SK-N-SH treated with all-trans-retinoic acid at 6 μM for 48 hours (cell line): ENCODE measurements around the gene CALML5.

Source experiments
- ATAC-seq: fragments of 200-7000 bp; cut with Tn5 transposase; 3 replicates; pipeline ENCODE4 v1.9.1; 2020; ENCODE audit warnings: mild to moderate bottlenecking, moderate library complexity
- ARNTL ChIP-seq: fragments of 450-650 bp; formaldehyde crosslinking; IDR thresholded peaks from 2 replicates; pipeline ENCODE4 v1.5.0; 2020; ENCODE audit warnings: low read depth, mild to moderate bottlenecking, moderate library complexity, borderline replicate concordance
- BACH2 ChIP-seq: fragments of 250-450 bp; sonication (Bioruptor Pico); IDR thresholded peaks from 2 replicates; pipeline ENCODE4 v1.9.0; 2021; ENCODE audit warnings: mild to moderate bottlenecking, borderline replicate concordance
- CREB5 ChIP-seq: fragments of 250-450 bp; sonication (Bioruptor Pico); IDR thresholded peaks from 2 replicates; pipeline ENCODE4 v1.5.1; 2020; ENCODE audit warnings: low read depth, mild to moderate bottlenecking, moderate library complexity
- CSDC2 ChIP-seq: fragments of 250-450 bp; sonication (Bioruptor Pico); IDR thresholded peaks from 2 replicates; pipeline ENCODE4 v1.5.0; 2020; ENCODE audit warnings: mild to moderate bottlenecking, moderate library complexity
- ESRRG ChIP-seq: fragments of 250-450 bp; sonication (Bioruptor Pico); IDR thresholded peaks from 2 replicates; pipeline ENCODE4 v1.6.1; 2021; ENCODE audit warnings: mild to moderate bottlenecking
- GLIS3 ChIP-seq: fragments of 250-450 bp; sonication (Bioruptor Pico); IDR thresholded peaks from 2 replicates; pipeline ENCODE4 v1.5.0; 2020; ENCODE audit warnings: mild to moderate bottlenecking, moderate library complexity
- ISL1 ChIP-seq: fragments of 250-450 bp; sonication (Bioruptor Pico); IDR thresholded peaks from 2 replicates; pipeline ENCODE4 v2.1.2; 2022; ENCODE audit warnings: mild to moderate bottlenecking, moderate library complexity
- OSR1 ChIP-seq: fragments of 250-450 bp; sonication (Bioruptor Pico); IDR thresholded peaks from 2 replicates; pipeline ENCODE4 v1.8.0; 2022; ENCODE audit warnings: moderate library complexity, mild to moderate bottlenecking, inconsistent platforms
- POU6F1 ChIP-seq: fragments of 250-450 bp; sonication (Bioruptor Pico); IDR thresholded peaks from 2 replicates; pipeline ENCODE4 v1.8.0; 2021; ENCODE audit warnings: low read depth, mild to moderate bottlenecking, moderate library complexity, borderline replicate concordance
- PPARA ChIP-seq: fragments of 250-450 bp; sonication (Bioruptor Pico); IDR thresholded peaks from 2 replicates; pipeline ENCODE4 v1.5.0; 2020; ENCODE audit warnings: mild to moderate bottlenecking, borderline replicate concordance
- RARB ChIP-seq: fragments of 250-450 bp; sonication (Bioruptor Pico); IDR thresholded peaks from 2 replicates; pipeline ENCODE4 v1.8.0; 2021; ENCODE audit warnings: mild to moderate bottlenecking, moderate library complexity
- SNAI2 ChIP-seq: fragments of 250-450 bp; sonication (Bioruptor Pico); IDR thresholded peaks from 2 replicates; pipeline ENCODE4 v1.5.0; 2020; ENCODE audit warnings: mild to moderate bottlenecking, moderate library complexity
- TCF4 ChIP-seq: fragments of 250-450 bp; sonication (Bioruptor Pico); IDR thresholded peaks from 2 replicates; pipeline ENCODE4 v1.8.0; 2021; ENCODE audit warnings: mild to moderate bottlenecking, moderate library complexity, borderline replicate concordance
- ZC3H10 ChIP-seq: fragments of 250-450 bp; sonication (Bioruptor Pico); IDR thresholded peaks from 2 replicates; pipeline ENCODE4 v1.5.1; 2021; ENCODE audit warnings: mild to moderate bottlenecking, moderate library complexity
- ZFP3 ChIP-seq: fragments of 250-450 bp; sonication (Bioruptor Pico); IDR thresholded peaks from 2 replicates; pipeline ENCODE4 v1.5.0; 2020; ENCODE audit warnings: mild to moderate bottlenecking, moderate library complexity
- ZFP30 ChIP-seq: fragments of 450-650 bp; formaldehyde crosslinking; IDR thresholded peaks from 2 replicates; pipeline ENCODE4 v1.5.0; 2022; ENCODE audit warnings: mild to moderate bottlenecking, moderate library complexity
- ZNF565 ChIP-seq: fragments of 450-650 bp; formaldehyde crosslinking; conservative IDR thresholded peaks from 2 replicates; pipeline ENCODE4 v1.5.0; 2020; ENCODE audit warnings: low read depth, mild to moderate bottlenecking, moderate library complexity
- ZNF70 ChIP-seq: fragments of 450-650 bp; formaldehyde crosslinking; IDR thresholded peaks from 2 replicates; pipeline ENCODE4 v1.5.0; 2020; ENCODE audit warnings: mild to moderate bottlenecking, moderate library complexity
- ZNF8 ChIP-seq: fragments of 450-650 bp; formaldehyde crosslinking; IDR thresholded peaks from 2 replicates; pipeline ENCODE4 v1.5.0; 2020; ENCODE audit warnings: mild to moderate bottlenecking, moderate library complexity
- TF ChIP-seq, protein P1 (sequence below): fragments of 250-450 bp; sonication (Bioruptor Pico); IDR thresholded peaks from 2 replicates; pipeline ENCODE4 v1.5.1; 2021; ENCODE audit warnings: mild to moderate bottlenecking, moderate library complexity
- TF ChIP-seq, protein P2 (sequence below): fragments of 250-450 bp; sonication (Bioruptor Pico); IDR thresholded peaks from 2 replicates; pipeline ENCODE4 v1.5.0; 2020; ENCODE audit warnings: mild to moderate bottlenecking, moderate library complexity
- TF ChIP-seq, protein P3 (sequence below): fragments of 250-450 bp; sonication (Bioruptor Pico); IDR thresholded peaks from 2 replicates; pipeline ENCODE4 v1.8.0; 2020; ENCODE audit warnings: mild to moderate bottlenecking, moderate library complexity, borderline replicate concordance

CALML5 gene

GRCh38 chr10:5500910-5501309 is 1.5 kb upstream of the CALML5 start:
- ATAC-seq = no peak

GRCh38 chr10:5500162-5500670 is 846 bp upstream of the CALML5 start:
- no peak for ATAC-seq
- no peak for TF ChIP-seq ZFP3 (CRISPR knock-in tag)
- TF ChIP-seq, protein P1, sequence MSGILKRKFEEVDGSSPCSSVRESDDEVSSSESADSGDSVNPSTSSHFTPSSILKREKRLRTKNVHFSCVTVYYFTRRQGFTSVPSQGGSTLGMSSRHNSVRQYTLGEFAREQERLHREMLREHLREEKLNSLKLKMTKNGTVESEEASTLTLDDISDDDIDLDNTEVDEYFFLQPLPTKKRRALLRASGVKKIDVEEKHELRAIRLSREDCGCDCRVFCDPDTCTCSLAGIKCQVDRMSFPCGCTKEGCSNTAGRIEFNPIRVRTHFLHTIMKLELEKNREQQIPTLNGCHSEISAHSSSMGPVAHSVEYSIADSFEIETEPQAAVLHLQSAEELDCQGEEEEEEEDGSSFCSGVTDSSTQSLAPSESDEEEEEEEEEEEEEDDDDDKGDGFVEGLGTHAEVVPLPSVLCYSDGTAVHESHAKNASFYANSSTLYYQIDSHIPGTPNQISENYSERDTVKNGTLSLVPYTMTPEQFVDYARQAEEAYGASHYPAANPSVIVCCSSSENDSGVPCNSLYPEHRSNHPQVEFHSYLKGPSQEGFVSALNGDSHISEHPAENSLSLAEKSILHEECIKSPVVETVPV (CRISPR knock-in tag) = no peak
- TF ChIP-seq, all 23 proteins: peak for 0

More at GRCh38 chr10:5500910-5501309, 1.5 kb upstream of the CALML5 start:
- no peak for TF ChIP-seq RARB (CRISPR knock-in tag)
- TF ChIP-seq ARNTL (CRISPR knock-in tag) = no peak
- no peak for TF ChIP-seq ZNF8 (CRISPR knock-in tag)
- TF ChIP-seq ESRRG (CRISPR knock-in tag) = no peak
- TF ChIP-seq ZNF70 = no peak
- TF ChIP-seq SNAI2 (CRISPR knock-in tag) = no peak
- TF ChIP-seq, protein P2, sequence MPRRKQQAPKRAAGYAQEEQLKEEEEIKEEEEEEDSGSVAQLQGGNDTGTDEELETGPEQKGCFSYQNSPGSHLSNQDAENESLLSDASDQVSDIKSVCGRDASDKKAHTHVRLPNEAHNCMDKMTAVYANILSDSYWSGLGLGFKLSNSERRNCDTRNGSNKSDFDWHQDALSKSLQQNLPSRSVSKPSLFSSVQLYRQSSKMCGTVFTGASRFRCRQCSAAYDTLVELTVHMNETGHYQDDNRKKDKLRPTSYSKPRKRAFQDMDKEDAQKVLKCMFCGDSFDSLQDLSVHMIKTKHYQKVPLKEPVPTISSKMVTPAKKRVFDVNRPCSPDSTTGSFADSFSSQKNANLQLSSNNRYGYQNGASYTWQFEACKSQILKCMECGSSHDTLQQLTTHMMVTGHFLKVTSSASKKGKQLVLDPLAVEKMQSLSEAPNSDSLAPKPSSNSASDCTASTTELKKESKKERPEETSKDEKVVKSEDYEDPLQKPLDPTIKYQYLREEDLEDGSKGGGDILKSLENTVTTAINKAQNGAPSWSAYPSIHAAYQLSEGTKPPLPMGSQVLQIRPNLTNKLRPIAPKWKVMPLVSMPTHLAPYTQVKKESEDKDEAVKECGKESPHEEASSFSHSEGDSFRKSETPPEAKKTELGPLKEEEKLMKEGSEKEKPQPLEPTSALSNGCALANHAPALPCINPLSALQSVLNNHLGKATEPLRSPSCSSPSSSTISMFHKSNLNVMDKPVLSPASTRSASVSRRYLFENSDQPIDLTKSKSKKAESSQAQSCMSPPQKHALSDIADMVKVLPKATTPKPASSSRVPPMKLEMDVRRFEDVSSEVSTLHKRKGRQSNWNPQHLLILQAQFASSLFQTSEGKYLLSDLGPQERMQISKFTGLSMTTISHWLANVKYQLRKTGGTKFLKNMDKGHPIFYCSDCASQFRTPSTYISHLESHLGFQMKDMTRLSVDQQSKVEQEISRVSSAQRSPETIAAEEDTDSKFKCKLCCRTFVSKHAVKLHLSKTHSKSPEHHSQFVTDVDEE (CRISPR knock-in tag) = no peak
- TF ChIP-seq, protein P3, sequence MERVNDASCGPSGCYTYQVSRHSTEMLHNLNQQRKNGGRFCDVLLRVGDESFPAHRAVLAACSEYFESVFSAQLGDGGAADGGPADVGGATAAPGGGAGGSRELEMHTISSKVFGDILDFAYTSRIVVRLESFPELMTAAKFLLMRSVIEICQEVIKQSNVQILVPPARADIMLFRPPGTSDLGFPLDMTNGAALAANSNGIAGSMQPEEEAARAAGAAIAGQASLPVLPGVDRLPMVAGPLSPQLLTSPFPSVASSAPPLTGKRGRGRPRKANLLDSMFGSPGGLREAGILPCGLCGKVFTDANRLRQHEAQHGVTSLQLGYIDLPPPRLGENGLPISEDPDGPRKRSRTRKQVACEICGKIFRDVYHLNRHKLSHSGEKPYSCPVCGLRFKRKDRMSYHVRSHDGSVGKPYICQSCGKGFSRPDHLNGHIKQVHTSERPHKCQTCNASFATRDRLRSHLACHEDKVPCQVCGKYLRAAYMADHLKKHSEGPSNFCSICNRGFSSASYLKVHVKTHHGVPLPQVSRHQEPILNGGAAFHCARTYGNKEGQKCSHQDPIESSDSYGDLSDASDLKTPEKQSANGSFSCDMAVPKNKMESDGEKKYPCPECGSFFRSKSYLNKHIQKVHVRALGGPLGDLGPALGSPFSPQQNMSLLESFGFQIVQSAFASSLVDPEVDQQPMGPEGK = no peak
- TF ChIP-seq ZFP3 (CRISPR knock-in tag) = no peak
- no peak for TF ChIP-seq GLIS3 (CRISPR knock-in tag)
- no peak for TF ChIP-seq CSDC2 (CRISPR knock-in tag)
- TF ChIP-seq ZFP30 (CRISPR knock-in tag) = no peak
- no peak for TF ChIP-seq ZNF565 (CRISPR knock-in tag)
- TF ChIP-seq CREB5 = no peak
- TF ChIP-seq, protein P1 (CRISPR knock-in tag) = no peak
- TF ChIP-seq ISL1 (CRISPR knock-in tag) = no peak
- TF ChIP-seq, all 23 proteins: peak for 0

- no peak for TF ChIP-seq ZFP30 (CRISPR knock-in tag)
- TF ChIP-seq OSR1 = no peak
- no peak for TF ChIP-seq ZNF70
- TF ChIP-seq POU6F1 (CRISPR knock-in tag) = no peak
- TF ChIP-seq, protein P1 (CRISPR knock-in tag) = no peak
- TF ChIP-seq ESRRG (CRISPR knock-in tag) = no peak
- no peak for TF ChIP-seq ZFP3 (CRISPR knock-in tag)
- no peak for TF ChIP-seq ISL1 (CRISPR knock-in tag)
- no peak for TF ChIP-seq RARB (CRISPR knock-in tag)
- no peak for TF ChIP-seq ZC3H10 (CRISPR knock-in tag)
- no peak for TF ChIP-seq TCF4 (CRISPR knock-in tag)
- no peak for TF ChIP-seq GLIS3 (CRISPR knock-in tag)
- TF ChIP-seq, protein P3 = no peak
- TF ChIP-seq CSDC2 (CRISPR knock-in tag) = no peak
- no peak for TF ChIP-seq ZNF565 (CRISPR knock-in tag)
- TF ChIP-seq BACH2 = no peak
- no peak for TF ChIP-seq PPARA (CRISPR knock-in tag)
- TF ChIP-seq ZNF8 (CRISPR knock-in tag) = no peak
- no peak for ATAC-seq
Measured at GRCh38 chr10:5498791-5499492, 428 bp downstream of the CALML5 start.
